ENCODE results near the gene TMEM202.
"Not testable (repeated sequence)": the region's sequence is repeated elsewhere in the genome, so short reads cannot be mapped to it uniquely, and the experiment has no call there.

TMEM202 gene

DNA sequence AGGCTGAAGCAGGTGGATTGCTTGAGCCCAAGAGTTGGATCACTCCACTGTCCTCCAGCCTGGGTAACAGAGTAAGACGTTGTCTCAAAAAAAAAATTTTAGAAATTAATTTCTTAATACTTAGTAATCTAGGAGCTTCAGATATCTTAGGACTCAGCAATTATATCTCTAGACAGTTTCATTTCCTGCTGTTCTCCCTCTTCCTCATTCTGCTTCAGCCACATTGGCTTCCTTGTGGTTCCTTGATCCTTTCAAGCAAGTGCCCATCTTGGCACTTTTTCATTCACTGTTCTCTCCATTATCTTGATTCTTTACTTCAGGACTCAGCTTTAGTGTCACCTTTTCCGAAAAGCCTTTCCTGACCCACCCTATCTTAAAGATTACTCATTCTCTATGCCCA, 22.5 kb downstream of the TMEM202 start:
- H3K27ac ChIP-seq: no peak overlapping the region
- no peak for TF ChIP-seq ZFX (IDR thresholded peaks at IDR 0.05; ENCODE audit: borderline replicate concordance)
- TF ChIP-seq, protein P1, sequence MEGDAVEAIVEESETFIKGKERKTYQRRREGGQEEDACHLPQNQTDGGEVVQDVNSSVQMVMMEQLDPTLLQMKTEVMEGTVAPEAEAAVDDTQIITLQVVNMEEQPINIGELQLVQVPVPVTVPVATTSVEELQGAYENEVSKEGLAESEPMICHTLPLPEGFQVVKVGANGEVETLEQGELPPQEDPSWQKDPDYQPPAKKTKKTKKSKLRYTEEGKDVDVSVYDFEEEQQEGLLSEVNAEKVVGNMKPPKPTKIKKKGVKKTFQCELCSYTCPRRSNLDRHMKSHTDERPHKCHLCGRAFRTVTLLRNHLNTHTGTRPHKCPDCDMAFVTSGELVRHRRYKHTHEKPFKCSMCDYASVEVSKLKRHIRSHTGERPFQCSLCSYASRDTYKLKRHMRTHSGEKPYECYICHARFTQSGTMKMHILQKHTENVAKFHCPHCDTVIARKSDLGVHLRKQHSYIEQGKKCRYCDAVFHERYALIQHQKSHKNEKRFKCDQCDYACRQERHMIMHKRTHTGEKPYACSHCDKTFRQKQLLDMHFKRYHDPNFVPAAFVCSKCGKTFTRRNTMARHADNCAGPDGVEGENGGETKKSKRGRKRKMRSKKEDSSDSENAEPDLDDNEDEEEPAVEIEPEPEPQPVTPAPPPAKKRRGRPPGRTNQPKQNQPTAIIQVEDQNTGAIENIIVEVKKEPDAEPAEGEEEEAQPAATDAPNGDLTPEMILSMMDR (IDR thresholded peaks at IDR 0.05): no peak

DNA sequence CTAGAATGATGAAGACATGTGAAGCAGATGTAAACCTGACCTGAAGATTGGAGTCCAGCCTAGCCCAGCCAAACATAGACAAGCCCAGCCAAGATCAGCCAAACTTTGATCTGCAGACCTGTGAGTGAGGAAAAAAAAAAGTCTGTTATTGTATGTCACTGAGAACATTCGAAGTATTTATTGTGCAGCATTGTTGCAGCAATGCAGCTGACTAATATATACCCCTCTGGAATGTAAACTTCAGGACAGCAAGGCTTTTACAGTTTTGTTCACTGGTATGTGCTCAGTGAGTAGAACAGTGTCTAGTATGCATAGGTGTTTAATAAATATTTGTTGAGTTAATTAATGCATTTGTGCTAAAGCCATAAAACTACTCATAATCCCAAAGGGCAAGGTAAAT, 23.4 kb downstream of the TMEM202 start:
- H3K27ac ChIP-seq: no peak overlapping the region
- TF ChIP-seq, protein P1 (IDR thresholded peaks at IDR 0.05): no peak
- TF ChIP-seq ZFX (IDR thresholded peaks at IDR 0.05; ENCODE audit: borderline replicate concordance): no peak

DNA sequence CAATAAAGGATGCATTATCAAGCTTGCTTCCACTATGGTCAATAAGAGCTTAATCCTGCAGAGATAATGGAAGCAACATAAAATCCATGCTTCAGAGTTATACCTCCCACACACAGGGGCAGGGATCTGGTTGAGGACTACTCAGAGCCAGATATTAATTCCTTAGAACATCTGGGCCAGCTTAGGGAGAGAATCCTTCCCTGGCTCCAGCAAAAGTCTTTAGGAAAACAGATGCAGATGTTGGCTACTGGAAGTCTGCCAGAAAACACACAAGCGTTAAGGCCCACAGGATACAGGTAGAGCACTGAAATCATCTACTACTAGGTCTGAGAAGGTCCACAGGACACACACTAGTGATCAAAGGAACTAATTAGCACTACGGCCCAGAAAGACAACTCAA, 25.2 kb downstream of the TMEM202 start:
- no peak for TF ChIP-seq ZFX (IDR thresholded peaks at IDR 0.05; ENCODE audit: borderline replicate concordance)
- TF ChIP-seq, protein P1 (IDR thresholded peaks at IDR 0.05): no peak
- H3K27ac ChIP-seq: no peak overlapping the region

DNA sequence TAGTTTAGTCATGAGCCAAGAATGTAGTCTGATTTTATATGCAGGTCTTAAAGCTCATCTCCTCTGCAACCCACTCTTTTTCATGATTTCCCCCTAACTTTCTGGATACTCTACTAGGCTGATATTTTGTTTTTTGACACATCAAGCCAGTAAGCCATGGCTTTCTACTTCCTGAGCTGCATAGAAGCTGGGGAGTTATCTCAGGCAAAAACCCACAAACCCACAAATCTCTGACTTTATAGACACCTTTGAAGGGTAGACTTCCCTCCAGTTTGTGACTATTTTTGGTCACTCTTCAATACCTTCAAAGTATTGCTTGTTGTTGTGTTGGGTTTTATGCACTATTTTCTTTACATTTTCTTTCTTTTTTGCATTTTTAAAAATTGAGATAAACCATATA, 28.6 kb downstream of the TMEM202 start:
- TF ChIP-seq, protein P1 (IDR thresholded peaks at IDR 0.05): no peak
- no peak for TF ChIP-seq ZFX (IDR thresholded peaks at IDR 0.05; ENCODE audit: borderline replicate concordance)
- H3K27ac ChIP-seq: no peak overlapping the region

DNA sequence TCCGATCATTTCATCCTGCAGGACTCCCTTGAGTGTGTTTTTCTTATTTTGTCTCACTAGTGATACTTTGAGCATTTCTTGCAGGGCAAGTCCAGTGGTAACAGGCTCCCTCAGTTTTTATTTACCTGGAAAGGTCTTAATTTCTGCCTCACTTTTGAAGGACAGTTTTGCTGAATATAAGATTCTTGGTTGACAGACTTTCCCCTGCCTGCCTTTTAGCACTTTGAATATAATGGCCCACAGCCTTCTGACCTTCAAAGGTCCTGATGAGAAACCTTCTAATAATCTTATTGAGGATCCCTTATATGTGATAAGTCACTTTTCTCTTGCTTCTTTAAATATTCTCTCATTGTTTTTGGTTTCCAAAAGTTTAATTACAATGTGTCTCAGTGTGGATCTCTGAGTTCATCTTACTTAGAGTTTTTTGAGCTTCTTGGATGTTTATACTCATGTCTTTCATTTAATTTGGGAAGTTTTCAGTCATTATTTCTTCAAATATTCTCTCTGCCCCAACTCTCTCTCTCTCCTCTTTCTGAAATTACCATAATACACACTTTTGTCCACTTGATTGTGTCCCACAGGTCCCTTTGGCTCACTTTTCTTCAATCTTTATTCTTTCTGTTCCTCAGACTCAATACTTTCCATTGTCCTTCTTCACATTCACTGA, 39.7 kb downstream of the TMEM202 start:
- TF ChIP-seq, protein P1 (IDR thresholded peaks at IDR 0.05): no peak
- TF ChIP-seq ZFX (IDR thresholded peaks at IDR 0.05; ENCODE audit: borderline replicate concordance): no peak
- no peak overlapping the region for H3K27ac ChIP-seq

DNA sequence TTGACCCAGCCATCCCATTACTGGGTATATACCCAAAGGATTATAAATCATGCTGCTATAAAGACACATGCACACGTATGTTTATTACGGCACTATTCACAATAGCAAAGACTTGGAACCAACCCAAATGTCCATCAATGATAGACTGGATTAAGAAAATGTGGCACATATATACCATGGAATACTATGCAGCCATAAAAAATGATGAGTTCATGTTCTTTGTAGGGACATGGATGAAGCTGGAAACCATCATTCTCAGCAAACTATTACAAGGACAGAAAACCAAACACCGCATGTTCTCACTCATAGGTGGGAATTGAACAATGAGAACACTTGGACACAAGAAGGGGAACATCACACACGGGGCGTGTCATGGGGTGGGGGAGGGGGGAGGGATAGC, 44.7 kb downstream of the TMEM202 start:
- not testable (repeated sequence) for H3K27ac ChIP-seq

DNA sequence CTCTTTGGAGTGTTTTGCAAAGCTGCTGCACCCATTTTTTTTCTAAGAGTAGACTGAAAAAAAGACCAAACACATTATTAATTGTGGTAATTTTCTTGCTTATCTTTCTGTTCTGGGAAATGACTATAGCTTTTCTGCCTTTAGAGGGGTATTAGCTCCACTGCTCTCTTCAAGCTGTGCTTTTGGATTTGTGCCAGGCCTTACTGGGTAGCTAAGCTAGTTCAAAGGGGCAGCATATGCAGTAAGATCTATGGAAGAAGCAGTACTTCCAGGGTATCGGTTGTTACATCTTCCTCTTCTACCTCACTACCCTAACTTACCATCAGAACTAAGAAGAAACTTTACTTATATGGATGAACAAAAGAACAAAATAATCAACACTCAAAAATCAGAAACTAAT, 47.3 kb downstream of the TMEM202 start:
- no peak for TF ChIP-seq ZFX (IDR thresholded peaks at IDR 0.05; ENCODE audit: borderline replicate concordance)
- TF ChIP-seq, protein P1 (IDR thresholded peaks at IDR 0.05): no peak
- no peak overlapping the region for H3K27ac ChIP-seq

DNA sequence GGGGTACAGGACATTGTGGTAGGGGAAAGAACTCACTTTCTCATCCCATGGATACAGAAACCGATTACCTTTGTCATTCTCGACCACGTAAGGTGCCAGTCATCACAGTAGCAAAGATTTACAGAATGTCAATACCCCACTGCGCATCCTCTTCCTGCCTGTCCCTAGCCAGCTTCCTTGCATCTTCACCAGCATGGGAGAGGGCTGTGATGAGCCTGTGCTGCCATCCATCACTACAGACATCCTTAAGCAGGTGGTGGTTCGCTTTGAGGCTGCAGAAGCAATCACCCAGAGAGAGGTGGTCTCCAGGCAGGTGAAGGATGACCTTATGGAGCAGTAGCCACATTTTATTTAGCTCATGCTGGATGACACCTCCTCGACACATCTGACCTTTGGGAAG, 52.7 kb downstream of the TMEM202 start:
- TF ChIP-seq, protein P1 (IDR thresholded peaks at IDR 0.05): no peak
- TF ChIP-seq ZFX (IDR thresholded peaks at IDR 0.05; ENCODE audit: borderline replicate concordance): no peak
- H3K27ac ChIP-seq: no peak overlapping the region

Data from 22Rv1 (cell line).